Measurements from ENCODE around the gene COTL1.

DNA sequence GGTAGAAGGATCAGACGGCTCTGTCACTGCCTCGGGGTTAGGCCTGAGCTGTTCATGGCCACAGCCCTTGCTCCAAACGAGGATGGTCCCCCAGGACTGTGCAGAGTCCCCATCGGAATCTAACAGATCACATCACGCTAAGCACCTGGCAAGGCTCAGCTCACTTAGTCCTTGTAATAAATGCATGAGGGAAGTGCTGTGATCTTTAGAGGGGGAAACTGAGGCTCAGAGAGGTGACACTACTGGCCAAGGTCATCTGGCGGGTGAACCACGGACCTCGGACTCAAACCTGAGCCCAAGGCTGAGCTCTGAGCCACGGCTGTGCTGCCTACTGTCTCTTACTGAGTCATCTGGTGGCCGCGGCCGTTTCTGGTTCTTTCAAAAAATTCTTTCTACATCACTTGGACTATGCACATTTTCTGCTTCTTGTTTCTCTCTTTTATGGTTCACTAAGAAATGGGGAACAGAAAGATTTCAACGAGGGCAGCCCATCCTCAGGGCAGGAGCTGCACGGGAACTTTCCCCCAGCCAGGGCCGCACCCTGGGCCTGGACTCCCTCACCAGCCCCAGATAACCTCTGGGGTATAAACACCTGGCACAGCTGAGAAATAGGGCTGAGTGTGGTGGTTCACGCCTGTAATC, 55.6 kb downstream of the COTL1 start:
- TF ChIP-seq CTCF (IDR thresholded peaks at IDR 0.05) (no peak), EP300 (IDR thresholded peaks at IDR 0.05) (no peak)
